Stimulated activated CD8-positive, alpha-beta memory T cell treated with anti-CD3 and anti-CD28 coated beads, Interleukin-7, amount 100 ng/mL, for 4 hours (primary cell): ENCODE measurements around the gene TDRKH.
A peak's percentile ranks its signal among the peaks of the same experiment; 100 is the strongest.

Experiments
- DNase-seq, 2 donors: peaks; one replicate each; pipeline ENCODE4 v3.0.0-alpha.2; 2020; ENCODE audit warnings: low read depth in 2 of 2

Gene TDRKH

DNA sequence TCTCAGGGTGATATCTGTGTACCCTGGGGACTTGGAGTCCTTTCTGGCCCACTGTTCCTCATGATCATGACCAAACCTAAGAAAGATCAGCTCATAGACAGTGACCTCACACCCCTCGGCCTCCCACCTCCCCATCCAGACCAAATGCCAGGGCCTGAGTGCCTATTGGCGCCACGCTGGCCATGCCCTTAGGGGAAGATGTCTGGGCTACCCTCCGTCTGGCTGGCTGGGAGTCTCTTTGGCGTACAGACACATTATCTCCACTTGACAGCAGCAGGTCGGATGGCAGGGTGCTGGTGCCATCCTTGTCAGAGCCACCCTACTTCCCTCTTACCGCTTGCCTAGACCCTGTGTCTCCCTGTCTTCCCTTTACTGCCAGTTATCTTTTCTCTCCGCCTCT is 32.9 kb upstream of the TDRKH start:
- no peak for DNase-seq

- DNase-seq: peak; percentile 44 to 54
These were observed 32.1 kb upstream of the TDRKH start for GRCh38 chr1:151822404-151822803.

GRCh38 chr1:151820940-151821339 is 30.6 kb upstream of the TDRKH start:
- no peak for DNase-seq

DNA sequence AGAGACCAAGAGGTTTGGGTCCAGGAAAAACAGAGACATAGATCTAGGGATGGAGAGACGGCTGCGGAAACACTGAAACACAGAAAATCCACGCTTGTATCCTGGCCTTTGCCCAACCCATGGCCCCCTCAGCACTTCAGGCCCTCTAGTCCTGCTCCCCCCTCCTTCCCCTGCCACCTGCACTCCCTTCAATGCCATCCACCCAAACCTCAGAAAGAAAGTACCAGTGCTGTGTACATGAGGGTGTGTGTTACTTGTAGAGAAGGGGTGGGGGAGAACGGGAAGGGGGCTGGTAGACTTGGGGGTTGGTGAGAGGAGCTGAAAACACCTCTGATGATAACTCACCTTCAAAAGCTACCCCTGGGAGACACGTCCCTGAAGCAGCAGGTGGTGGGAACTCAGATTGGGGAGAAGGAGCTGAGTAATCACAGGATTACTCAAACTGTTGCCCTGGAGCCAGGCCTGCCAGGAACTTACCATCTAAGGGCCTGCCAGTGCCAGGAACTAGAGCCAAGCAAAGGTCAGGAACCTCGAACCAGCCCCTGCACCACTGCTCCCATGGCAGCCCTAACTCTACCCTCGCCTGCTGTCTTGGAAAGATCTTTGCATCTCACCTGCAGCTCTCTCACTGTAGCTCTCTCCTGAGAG is 29.8 kb upstream of the TDRKH start:
- no peak for DNase-seq

- no peak for DNase-seq
These were observed 29.0 kb upstream of the TDRKH start for GRCh38 chr1:151819227-151819835.

GRCh38 chr1:151817353-151817730 is 27.0 kb upstream of the TDRKH start:
- no peak for DNase-seq

DNA sequence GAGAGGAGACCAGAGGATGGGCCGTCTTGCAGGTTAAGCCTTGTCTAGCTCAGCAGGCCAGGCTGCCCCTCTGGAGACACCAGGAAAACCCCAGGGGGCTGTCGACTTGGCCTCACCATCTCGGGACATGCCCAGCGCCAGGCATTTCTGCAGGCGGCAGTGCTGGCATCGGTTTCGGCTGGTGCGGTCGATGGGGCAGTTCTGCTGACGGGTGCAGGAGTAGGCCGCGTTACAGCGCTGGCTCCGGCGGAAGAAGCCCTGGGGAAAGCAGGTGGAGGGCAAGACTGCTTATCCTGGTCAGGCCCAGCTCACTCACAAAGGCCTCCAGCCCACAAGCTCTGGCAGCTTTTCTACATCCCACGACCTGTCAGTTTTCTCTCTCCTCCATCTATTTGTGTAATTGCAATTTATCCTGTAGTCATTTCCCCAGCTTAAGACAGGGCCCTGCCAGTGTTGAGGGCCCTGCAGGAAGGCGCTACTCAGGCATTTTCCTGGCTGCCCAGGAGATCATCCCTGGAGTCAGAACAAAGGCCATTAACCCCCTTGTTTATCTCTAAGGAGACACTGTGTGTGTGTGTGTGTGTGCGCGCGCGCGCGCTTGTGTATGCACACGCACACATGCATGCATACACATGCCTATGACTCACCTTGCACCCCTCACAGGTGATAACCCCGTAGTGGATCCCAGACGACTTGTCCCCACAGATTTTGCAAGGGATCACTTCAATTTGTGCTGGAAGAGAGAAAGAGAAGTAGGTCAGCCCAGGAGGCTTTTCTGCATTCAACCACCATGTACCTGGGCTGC is 26.4 kb upstream of the TDRKH start:
- no peak for DNase-seq

- peak in 1 of 2 donors; percentile 29 for DNase-seq
These were observed 25.5 kb upstream of the TDRKH start for GRCh38 chr1:151815716-151816327.

DNA sequence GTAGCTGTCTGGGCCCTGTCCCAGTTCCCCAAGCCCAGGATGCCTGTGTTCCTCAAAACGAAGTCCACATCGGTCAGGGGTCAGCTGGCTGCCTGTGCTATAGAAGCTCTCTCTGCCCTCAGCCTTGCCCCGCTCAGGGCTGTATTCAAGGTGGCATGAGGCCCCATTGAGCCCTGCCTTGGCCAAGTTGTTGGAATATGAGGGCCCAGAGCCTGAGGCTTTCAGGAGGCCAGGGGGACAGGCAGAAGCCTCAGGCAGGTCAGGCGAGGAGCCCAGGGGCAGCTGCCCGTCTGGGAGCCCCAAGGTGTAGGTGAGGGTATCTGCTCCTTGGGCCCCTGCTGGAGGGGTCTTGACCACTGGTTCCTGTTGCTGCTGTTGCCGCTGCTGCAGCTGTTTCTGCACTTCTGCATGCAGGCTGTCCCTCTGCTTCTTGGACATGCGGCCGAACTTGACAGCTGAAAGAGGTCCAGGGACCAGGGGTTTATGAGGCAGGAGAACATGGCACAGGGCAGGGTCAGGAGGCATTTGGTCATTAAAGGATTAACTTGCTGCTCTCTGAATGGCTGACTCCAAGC is 24.8 kb upstream of the TDRKH start:
- no peak for DNase-seq

DNA sequence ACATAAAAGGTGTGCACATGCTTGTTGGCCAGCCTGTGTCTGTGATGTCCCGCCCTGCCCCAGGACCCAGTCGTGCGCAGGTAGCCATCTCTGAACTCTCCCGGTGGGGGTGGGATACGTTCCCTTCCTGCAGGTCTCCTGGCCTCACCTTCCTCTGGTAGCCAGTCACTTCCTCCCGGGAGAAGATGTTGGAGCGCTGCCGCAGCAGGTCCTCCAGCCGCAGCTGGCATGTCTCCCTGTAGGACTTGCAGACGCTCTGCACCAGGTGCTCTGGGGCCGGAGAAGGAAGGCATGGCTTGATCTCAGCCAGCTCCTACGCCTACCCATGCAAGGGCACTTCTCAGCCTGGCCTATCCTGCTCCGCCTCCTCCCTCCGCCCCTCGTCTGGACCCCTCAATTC is 24.1 kb upstream of the TDRKH start:
- DNase-seq: no peak

DNA sequence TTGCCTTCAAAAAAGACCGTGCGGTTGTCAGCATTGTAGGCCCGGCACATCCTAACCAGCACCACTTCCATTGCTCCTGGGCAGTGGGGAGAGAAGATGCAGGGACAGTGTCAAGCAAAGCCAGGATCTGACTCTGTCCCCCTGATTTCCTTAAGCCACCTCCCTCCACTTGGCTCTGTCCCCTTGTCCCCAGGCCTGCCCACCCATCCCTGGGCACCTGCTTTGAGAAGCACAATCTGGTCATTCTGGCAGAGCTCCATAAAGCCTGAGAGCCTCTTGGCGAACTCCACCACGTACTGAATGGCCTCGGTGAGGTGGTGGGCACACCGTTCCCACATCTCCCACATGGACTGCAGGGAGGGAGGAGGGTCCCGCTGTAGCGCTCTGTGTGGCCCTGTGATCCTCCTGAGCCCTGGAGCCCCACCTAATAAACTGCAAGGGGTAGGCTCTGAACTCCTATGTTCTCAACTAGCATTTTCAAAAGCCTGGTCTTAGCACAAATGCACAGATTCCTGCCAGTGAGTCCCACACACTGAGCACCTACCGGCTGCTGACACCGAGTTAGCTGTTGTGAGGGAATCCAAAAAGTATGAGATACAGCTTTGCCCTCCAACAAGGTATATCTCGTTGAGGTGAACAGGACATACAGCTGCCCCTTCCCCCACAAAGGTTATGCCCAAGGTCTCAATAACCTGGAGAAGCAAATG is 23.1 kb upstream of the TDRKH start:
- no peak for DNase-seq

DNA sequence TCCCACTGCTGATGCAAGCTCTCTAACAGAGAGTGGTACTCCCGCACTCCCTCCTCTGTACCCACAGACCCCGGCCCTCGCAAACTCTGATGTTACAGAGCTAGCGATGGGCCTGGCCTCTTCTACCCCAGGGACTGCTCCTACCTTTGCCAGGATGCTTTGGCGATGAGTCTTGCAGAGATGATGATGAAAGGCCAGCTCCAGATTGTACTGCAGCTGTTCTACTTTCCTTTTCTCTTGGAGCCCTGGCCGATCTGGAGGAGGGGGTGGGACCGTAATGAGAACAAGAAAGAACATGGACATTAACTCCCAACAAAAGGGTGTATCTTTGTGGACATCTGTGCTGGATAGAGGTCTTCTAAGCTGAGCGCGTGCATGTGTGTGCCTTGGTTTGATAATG is 20.9 kb upstream of the TDRKH start:
- no peak for DNase-seq

DNA sequence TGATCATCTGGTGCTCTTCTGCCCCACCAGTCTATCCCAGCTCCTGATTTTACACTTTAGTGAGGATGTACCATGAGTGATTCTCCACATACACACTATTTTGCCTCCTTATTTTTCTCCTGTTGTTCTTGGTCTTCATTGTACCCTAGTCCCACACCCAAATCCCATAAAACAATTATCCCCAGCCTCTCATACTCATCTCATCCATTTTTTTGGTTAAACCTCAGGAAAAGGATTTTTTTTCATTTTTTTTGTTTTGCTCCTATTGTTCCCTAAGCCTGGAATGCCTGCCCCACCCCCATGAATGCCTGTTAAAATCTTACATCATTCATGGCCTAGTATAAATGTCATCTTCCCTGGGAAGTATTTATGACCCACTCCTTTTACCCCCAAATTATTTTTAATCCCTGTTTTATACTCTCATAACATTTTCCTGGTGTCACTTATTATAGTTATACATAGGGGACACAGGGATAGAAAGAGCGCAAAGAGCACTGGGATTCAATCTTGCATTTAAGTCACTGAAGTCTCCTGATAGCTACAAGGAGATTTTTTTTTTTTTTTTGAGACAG is 19.8 kb upstream of the TDRKH start:
- no peak for DNase-seq

- no peak for DNase-seq
These were observed 19.1 kb upstream of the TDRKH start for GRCh38 chr1:151809290-151809984.

GRCh38 chr1:151807766-151808165 is 17.5 kb upstream of the TDRKH start:
- no peak for DNase-seq

DNA sequence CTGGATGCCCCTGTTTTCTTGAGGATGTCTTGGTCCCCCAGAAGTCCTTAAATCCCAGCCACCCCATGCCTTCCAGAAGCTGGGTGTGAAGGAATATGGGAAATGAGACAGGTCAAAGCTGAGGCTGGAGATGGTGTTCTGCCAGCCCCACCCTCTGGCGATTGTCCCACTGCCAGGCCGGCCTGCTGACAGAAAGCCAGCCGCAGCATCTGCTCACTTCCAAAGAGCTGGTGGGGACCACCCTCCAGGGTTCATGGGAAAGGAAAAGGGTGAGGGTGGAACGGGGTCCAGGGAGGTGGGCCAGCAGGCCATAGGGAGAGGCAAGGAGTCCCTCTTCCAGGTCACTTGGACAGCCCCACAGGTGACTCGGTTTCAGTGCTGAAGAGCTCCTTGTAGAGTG is 16.8 kb upstream of the TDRKH start:
- DNase-seq: no peak

DNA sequence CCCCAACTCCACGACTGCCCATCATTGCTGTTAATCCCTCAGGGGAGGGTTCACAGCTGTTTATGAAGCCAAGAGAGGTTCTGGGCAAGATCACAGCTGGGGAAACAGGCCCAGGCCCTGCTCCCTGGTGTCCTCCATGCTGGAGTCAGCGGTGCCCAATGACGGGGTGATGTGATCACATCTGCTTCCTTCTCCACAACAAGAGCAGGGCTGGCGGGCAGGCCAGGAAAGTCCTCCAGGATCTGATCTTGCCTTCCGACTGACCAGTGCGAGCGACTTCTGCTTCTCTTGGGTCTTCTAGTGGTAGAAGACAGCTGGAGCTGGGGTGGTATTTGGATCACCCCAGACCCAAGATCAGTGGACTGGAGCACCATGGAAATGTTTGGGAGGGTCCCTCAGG is 15.9 kb upstream of the TDRKH start:
- DNase-seq: no peak

- DNase-seq: no peak
These were observed 14.9 kb upstream of the TDRKH start, which contains the start of gene LINGO4 for GRCh38 chr1:151805066-151805820. TSS of gene LINGO4 (minus strand) at chr1:151805419. CDS start at chr1:151802704, 2,715 bp downstream.

DNA sequence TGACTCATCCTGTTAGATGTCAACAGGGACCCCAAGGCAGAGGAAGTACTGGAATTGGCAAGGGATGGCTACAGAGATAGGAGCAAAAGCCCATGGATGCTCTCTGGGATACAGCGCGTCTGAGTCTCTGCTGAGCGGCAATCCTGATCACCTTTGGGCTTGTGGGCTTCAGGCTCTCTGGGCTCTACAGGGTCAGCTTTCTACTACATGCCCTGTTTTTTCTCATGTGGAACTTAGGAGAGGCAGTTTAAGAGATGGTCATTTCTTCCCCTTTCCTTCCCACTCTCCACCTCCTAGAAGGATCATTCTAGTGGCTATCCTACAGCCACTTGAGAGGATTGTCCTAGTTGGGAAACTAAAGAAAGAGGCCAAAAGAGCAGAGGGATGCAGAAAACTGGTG is 13.6 kb upstream of the TDRKH start:
- no peak for DNase-seq

- DNase-seq: no peak
These were observed 12.9 kb upstream of the TDRKH start for GRCh38 chr1:151803164-151803563.
